Medulla oblongata (tissue), 1 donor: ENCODE measurements around the gene TSPAN3.

Source experiments
- DNase-seq: peaks from one replicate; pipeline ENCODE4 v3.0.0-alpha.2; 2015; ENCODE audit errors: extremely low spot score

Gene TSPAN3

GRCh38 chr15:77053709-77054108, 17.2 kb downstream of the TSPAN3 start:
- DNase-seq: no peak

GRCh38 chr15:77052556-77052955, 18.4 kb downstream of the TSPAN3 start:
- DNase-seq: no peak

GRCh38 chr15:77048135-77048876, 22.6 kb downstream of the TSPAN3 start:
- no peak for DNase-seq

GRCh38 chr15:77046704-77047412, 24.1 kb downstream of the TSPAN3 start:
- no peak for DNase-seq

- DNase-seq: no peak
These were observed 24.9 kb downstream of the TSPAN3 start for GRCh38 chr15:77045985-77046384.

GRCh38 chr15:77044228-77045042, 26.5 kb downstream of the TSPAN3 start:
- DNase-seq: peak; percentile 77

GRCh38 chr15:77042955-77043920, 27.7 kb downstream of the TSPAN3 start:
- DNase-seq: no peak

- DNase-seq: no peak
These were observed 28.5 kb downstream of the TSPAN3 start for GRCh38 chr15:77042245-77042919.

- DNase-seq: no peak
These were observed 30.2 kb downstream of the TSPAN3 start for GRCh38 chr15:77040673-77041072.

- no peak for DNase-seq
These were observed 31.1 kb downstream of the TSPAN3 start for GRCh38 chr15:77039848-77040247.

GRCh38 chr15:77039217-77039533, 31.7 kb downstream of the TSPAN3 start:
- DNase-seq: no peak

GRCh38 chr15:77038312-77039216, 32.3 kb downstream of the TSPAN3 start:
- DNase-seq: no peak

GRCh38 chr15:77037388-77038209, 33.3 kb downstream of the TSPAN3 start:
- DNase-seq: no peak

- DNase-seq: no peak
These were observed 34.1 kb downstream of the TSPAN3 start for GRCh38 chr15:77036537-77037387.

- no peak for DNase-seq
These were observed 34.9 kb downstream of the TSPAN3 start for GRCh38 chr15:77035999-77036471.

GRCh38 chr15:77035584-77035983, 35.3 kb downstream of the TSPAN3 start:
- no peak for DNase-seq

GRCh38 chr15:77034695-77035489, 36.0 kb downstream of the TSPAN3 start:
- peak; percentile 40 for DNase-seq
